ENCODE data around the gene PPFIA1.

DNA sequence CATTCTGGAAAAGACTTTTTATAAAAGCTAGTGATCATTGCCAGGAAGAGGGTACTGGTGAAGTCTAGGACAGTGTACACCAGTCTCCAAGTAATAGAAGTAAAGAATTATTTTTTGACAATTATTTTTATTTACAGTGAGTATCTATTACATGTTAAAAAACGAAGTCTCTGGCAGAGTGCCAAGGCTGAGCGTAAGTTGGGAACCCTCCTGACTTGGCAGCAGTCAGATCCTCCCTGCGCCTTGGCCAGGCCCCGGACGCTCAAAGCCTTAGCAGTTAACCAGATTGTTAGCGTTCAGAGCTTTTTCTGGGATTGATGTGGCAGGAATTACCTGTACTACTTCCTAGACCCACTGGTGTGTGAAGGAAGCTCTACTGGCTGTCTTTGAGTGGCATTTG, 89.7 kb downstream of the PPFIA1 start:
- TF ChIP-seq CTCF (IDR thresholded peaks at IDR 0.05) (no peak), POLR2A (IDR thresholded peaks at IDR 0.05) (no peak)

Data from right lobe of liver (tissue), 4 donors.